HL-60 (cell line): ENCODE measurements around the gene EHBP1.

ENCODE experiments used
- DNase-seq, 2 experiments: peaks; one replicate each; pipeline ENCODE4 v3.0.0-alpha.2; 2010 to 2020; ENCODE audit warnings: low read depth in 1 of 2, low spot score in 1 of 2
- H3K27ac ChIP-seq: fragments of 250-450 bp; sonication (Bioruptor Pico); replicated peaks from 2 replicates; pipeline ENCODE4 v1.5.1; 2020; ENCODE audit warnings: mild to moderate bottlenecking, moderate library complexity
- H3K27me3 ChIP-seq: fragments of 250-450 bp; sonication (Bioruptor Pico); 2 replicates; pipeline ENCODE4 v1.5.1; 2021; ENCODE audit warnings: mild to moderate bottlenecking, moderate library complexity; ENCODE audit not compliant: insufficient read depth, poor library complexity, severe bottlenecking
- H3K4me3 ChIP-seq: replicated peaks from 2 replicates; pipeline ENCODE4 v1.5.1; 2011; ENCODE audit warnings: mild to moderate bottlenecking, control low read depth, low read length; ENCODE audit not compliant: insufficient read depth
- CTCF ChIP-seq: IDR thresholded peaks from one replicate; pipeline ENCODE4 v1.5.1; 2011; ENCODE audit warnings: low read length, control low read depth, inconsistent platforms; ENCODE audit not compliant: insufficient read depth
- GABPA ChIP-seq: IDR thresholded peaks from 2 replicates; pipeline ENCODE4 v1.6.1; 2012; ENCODE audit warnings: low read depth
- POLR2AphosphoS5 ChIP-seq: IDR thresholded peaks from 2 replicates; pipeline ENCODE4 v1.6.1; 2012; ENCODE audit warnings: low read depth
- SPI1 ChIP-seq: IDR thresholded peaks from 2 replicates; pipeline ENCODE4 v1.6.1; 2012; ENCODE audit warnings: low read depth, mild to moderate bottlenecking, borderline replicate concordance
- TF ChIP-seq, protein P1 (sequence below): IDR thresholded peaks from 2 replicates; pipeline ENCODE4 v1.6.1; 2012; ENCODE audit warnings: low read depth; ENCODE audit not compliant: insufficient replicate concordance

The EHBP1 gene

DNA sequence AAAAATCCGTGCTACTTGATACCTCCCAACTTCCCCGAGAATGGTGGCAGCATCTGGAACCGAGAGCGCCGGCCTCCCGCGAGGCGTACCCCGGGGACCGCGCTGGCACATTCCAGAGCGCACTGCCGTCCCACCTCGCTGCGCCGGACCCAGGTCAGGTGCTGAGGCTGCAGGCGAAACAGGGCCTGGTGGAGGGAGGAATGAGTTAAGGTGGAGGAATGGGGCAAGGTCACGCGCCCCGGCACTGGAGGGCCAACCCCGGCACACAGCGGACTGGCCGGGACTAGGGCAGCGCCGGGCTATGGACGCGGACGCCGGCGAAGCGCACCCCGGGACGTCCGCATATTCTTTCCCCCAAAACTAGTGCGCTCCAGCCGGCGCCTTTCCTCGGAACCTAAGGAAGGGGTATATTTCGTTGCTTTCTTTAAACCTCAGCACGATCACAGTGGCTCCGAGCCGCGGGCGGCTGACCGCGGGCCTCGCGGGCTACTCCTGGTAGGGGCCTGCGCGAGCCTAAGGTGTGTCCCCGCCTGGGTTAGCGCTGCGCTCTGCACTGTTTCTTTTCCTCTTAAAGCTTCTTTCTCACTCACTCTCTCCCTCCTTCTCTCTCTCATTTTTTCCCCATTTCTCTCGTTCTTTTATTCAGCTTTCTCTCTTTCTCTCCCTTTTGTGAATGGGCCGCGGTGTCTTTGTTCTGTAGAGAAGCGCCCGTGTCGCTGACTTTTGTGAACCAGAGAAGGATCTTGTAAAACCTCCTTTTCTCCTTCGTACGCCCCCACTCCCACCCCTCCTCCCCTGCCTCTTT is 343.1 kb downstream of the EHBP1 start:
- no peak for DNase-seq
- H3K27me3 ChIP-seq, result peaks cover 28% of the 10 kb centered on the region
- H3K4me3 ChIP-seq, result peak overlapping the region; percentile 9; the same call in 1 of the 2 replicates
- H3K27ac ChIP-seq, result no peak overlapping the region
- TF ChIP-seq CTCF (no peak), POLR2AphosphoS5 (no peak), GABPA (no peak), SPI1 (no peak)
- TF ChIP-seq, protein P1, sequence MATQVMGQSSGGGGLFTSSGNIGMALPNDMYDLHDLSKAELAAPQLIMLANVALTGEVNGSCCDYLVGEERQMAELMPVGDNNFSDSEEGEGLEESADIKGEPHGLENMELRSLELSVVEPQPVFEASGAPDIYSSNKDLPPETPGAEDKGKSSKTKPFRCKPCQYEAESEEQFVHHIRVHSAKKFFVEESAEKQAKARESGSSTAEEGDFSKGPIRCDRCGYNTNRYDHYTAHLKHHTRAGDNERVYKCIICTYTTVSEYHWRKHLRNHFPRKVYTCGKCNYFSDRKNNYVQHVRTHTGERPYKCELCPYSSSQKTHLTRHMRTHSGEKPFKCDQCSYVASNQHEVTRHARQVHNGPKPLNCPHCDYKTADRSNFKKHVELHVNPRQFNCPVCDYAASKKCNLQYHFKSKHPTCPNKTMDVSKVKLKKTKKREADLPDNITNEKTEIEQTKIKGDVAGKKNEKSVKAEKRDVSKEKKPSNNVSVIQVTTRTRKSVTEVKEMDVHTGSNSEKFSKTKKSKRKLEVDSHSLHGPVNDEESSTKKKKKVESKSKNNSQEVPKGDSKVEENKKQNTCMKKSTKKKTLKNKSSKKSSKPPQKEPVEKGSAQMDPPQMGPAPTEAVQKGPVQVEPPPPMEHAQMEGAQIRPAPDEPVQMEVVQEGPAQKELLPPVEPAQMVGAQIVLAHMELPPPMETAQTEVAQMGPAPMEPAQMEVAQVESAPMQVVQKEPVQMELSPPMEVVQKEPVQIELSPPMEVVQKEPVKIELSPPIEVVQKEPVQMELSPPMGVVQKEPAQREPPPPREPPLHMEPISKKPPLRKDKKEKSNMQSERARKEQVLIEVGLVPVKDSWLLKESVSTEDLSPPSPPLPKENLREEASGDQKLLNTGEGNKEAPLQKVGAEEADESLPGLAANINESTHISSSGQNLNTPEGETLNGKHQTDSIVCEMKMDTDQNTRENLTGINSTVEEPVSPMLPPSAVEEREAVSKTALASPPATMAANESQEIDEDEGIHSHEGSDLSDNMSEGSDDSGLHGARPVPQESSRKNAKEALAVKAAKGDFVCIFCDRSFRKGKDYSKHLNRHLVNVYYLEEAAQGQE, result no peak

- Histone ChIP-seq H3K27me3 (peaks cover 28% of the 10 kb centered on the region), H3K27ac (no peak overlapping the region)
- DNase-seq, result no peak
These were observed 343.9 kb downstream of the EHBP1 start for GRCh38 chr2:63049211-63049969.

More at GRCh38 chr2:63049211-63049969, 343.9 kb downstream of the EHBP1 start:
- TF ChIP-seq GABPA, result no peak
- TF ChIP-seq SPI1, result no peak
- TF ChIP-seq, protein P1, result no peak
- TF ChIP-seq POLR2AphosphoS5, result no peak
- TF ChIP-seq CTCF, result no peak
- H3K4me3 ChIP-seq, result peak overlapping the region; percentile 89
